C4-2B (cell line): ENCODE measurements around the gene ZNF165.

Experiments
- ZFX ChIP-seq: fragments of 450-650 bp; IDR thresholded peaks from 2 replicates; pipeline ENCODE4 v1.6.1; 2017
- TF ChIP-seq, protein P1 (sequence below): fragments of 450-650 bp; conservative IDR thresholded peaks from 2 replicates; pipeline ENCODE4 v1.5.1; 2017; ENCODE audit warnings: mild to moderate bottlenecking

DNA sequence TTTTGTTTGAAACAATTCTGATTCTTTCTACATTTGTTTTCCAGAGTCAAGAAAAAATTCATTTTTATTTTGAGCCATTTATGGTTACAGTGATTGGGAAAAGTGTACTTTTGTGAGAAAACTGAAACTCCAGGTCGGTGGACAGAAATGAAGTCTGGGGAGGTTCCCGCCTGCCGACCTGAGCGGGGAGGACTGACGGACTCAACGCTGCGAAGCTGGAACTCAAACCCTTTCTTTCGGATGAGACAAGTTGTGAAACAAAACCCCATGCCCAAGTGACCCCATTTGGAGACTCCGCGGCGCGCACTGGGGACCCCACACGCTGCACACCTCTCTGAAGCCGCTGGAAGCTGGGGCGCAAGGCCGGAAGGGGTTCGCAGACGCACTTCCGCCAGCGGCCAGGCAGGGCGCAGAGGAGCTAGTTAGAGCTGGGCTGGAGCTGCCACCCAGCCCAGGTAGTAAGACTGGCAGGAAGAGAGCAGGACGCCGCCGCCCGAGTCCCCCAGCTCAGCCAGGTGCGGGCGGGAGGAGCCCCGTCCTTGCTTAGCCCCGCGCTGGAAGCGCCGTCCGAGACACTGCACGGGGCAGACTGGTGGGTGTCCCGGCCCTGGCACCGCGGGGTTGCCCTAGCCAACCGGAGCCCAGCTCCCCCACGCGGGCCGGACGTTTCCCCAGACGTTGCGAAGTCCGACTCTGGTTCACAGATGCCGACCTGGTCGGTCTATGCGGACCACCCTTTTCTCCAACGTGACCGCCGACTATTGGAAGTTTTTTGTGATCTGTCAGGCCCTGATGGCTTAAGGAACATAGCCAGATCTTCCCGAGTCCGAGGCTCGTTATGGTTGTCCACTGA lies 24.2 kb downstream of the ZNF165 start:
- TF ChIP-seq, protein P1, sequence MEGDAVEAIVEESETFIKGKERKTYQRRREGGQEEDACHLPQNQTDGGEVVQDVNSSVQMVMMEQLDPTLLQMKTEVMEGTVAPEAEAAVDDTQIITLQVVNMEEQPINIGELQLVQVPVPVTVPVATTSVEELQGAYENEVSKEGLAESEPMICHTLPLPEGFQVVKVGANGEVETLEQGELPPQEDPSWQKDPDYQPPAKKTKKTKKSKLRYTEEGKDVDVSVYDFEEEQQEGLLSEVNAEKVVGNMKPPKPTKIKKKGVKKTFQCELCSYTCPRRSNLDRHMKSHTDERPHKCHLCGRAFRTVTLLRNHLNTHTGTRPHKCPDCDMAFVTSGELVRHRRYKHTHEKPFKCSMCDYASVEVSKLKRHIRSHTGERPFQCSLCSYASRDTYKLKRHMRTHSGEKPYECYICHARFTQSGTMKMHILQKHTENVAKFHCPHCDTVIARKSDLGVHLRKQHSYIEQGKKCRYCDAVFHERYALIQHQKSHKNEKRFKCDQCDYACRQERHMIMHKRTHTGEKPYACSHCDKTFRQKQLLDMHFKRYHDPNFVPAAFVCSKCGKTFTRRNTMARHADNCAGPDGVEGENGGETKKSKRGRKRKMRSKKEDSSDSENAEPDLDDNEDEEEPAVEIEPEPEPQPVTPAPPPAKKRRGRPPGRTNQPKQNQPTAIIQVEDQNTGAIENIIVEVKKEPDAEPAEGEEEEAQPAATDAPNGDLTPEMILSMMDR = peak; percentile 73
- TF ChIP-seq ZFX = peak; percentile 40; the same call in 1 of the 2 replicates
